H1 (cell line): ENCODE measurements around the gene SV2C. TPM values are rescaled to one million over a fixed set of nuclear protein-coding genes. Genes with fewer than 3 reads are reported as not detected.

ENCODE experiments used
- SRF ChIP-seq: IDR thresholded peaks from 2 replicates; pipeline ENCODE4 v1.6.1; 2011; ENCODE audit warnings: mild to moderate bottlenecking, low read depth, low read length, moderate library complexity
- polyA plus RNA-seq, 7 experiments: library from polyadenylated mRNA; depleted of rRNA in 3 of 7; stranded (reverse) in 5 of 7; unstranded in 2 of 7; fragments of >200 nt in 5 of 7; fragments of 200-250 nt in 2 of 7; gene quantifications; 1 replicate in 5 of 7; 2 replicates in 1 of 7; 4 replicates in 1 of 7; pipeline versions ENCODE4 v1.2.1 to v1.2.3, GENCODE V29; 2011 to 2013; ENCODE audit warnings: missing spikeins in 2 of 7, mixed read lengths in 2 of 7
- total RNA-seq: library from RNA; stranded (reverse); fragmentation: NEBNext Ultra II Directional; extraction: Animal tissue kit (Norgen Biotek cat#: 25700); gene quantifications from 2 replicates; pipeline ENCODE4 v1.2.1, GENCODE V29; 2021

The SV2C gene
- total and polyA plus RNA-seq, 2 of the 8 experiments (the other 6 are each of a cell fraction or from before 2014, with no cell fraction given), result 0.08 to 0.24 TPM

DNA sequence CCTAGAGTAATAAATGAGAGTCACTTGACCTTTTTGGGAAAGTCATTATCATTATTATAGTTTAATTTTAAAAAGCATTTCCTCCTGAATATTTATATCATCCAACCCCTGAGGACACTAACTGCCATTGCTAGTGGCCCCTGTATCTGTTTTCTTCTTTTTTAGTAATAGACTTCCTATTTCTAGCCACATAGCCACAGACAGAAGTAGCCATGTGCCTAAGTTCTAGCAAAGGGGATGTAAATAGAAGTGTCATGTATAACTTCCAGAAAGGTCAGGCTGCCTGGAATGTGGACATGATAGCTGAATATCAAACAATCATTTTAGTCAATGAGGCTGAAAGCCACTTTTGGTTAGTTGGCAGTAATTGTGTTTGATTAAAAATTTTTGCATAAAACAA is 282.4 kb downstream of the SV2C start (continued):
- no peak for TF ChIP-seq SRF
